K562 treated with DMSO at 1 percent for 24 hours (cell line): Measurements from ENCODE around the gene CNDP2. TPM values are rescaled to one million over a fixed set of nuclear protein-coding genes. Genes with fewer than 3 reads are reported as not detected.

Experiments
- total RNA-seq: library from RNA; unstranded; fragments of 300-600 nt; gene quantifications from 2 replicates; pipeline ENCODE4 v1.2.3, GENCODE V29; 2022; ENCODE audit warnings: low read depth; ENCODE audit not compliant: insufficient read depth

The CNDP2 gene
- total RNA-seq = 74.6 and 75.2 TPM in 2 replicates

GRCh38 chr18:74495581-74496507, at the start of gene CNDP2:
CNDP2 (plus strand) TSS chr18:74496363; CDS start chr18:74499974, 3,611 bp downstream.

GRCh38 chr18:74457043-74457724, 39.0 kb upstream of the CNDP2 start, which contains the start of gene DIPK1C:
DIPK1C (minus strand) TSS chr18:74457308; CDS start chr18:74457259, 49 bp downstream.

GRCh38 chr18:74534150-74534969, 38.2 kb downstream of the CNDP2 start, which contains the start of gene CNDP1:
CNDP1 (plus strand) TSS chr18:74534500; CDS start chr18:74534668, 168 bp downstream.

Other genes starting within 250 kb of the CNDP2 start
- gene CYB5A, start 204.4 kb upstream of the CNDP2 start, total RNA-seq = 14.3 and 14.4 TPM in 2 replicates
- gene C18orf63, start 180.5 kb upstream of the CNDP2 start, total RNA-seq = not detected in 2 replicates
- 1.5 and 1.7 TPM in 2 replicates for gene DIPK1C, start 39.1 kb upstream of the CNDP2 start, total RNA-seq
- not detected in 2 replicates for gene CNDP1, start 38.1 kb downstream of the CNDP2 start, total RNA-seq
- 2.1 and 2.3 TPM in 2 replicates for gene ZNF407, start 101.5 kb downstream of the CNDP2 start, total RNA-seq